H9 (cell line): Measurements from ENCODE around the gene ISCU. TPM values are rescaled to one million over a fixed set of nuclear protein-coding genes. Genes with fewer than 3 reads are reported as not detected.

Experiments used
- DNase-seq: peaks from one replicate; pipeline ENCODE4 v3.0.0-alpha.2; 2017
- H2AFZ ChIP-seq: one replicate; pipeline ENCODE4 v1.6.1; 2013; ENCODE audit warnings: mild to moderate bottlenecking, low read length, control low read depth, moderate library complexity
- H2AK5ac ChIP-seq: 2 replicates; pipeline ENCODE4 v1.6.1; 2013; ENCODE audit warnings: low read length, control low read depth, mixed read lengths; ENCODE audit not compliant: insufficient read length
- H2BK120ac ChIP-seq: one replicate; pipeline ENCODE4 v1.6.1; 2013; ENCODE audit warnings: low read depth, mild to moderate bottlenecking, low read length, control low read depth, inconsistent platforms; ENCODE audit not compliant: poor library complexity, severe bottlenecking
- H2BK12ac ChIP-seq: 2 replicates; pipeline ENCODE4 v1.6.1; 2013; ENCODE audit warnings: low read length, control low read depth, mixed read lengths, low read depth; ENCODE audit not compliant: insufficient read length
- H2BK15ac ChIP-seq: 2 replicates; pipeline ENCODE4 v1.6.1; 2013; ENCODE audit warnings: low read depth, low read length, control low read depth
- H2BK20ac ChIP-seq: one replicate; pipeline ENCODE4 v1.6.1; 2013; ENCODE audit warnings: low read depth, mild to moderate bottlenecking, low read length, control low read depth, inconsistent platforms; ENCODE audit not compliant: poor library complexity, severe bottlenecking
- H2BK5ac ChIP-seq: 2 replicates; pipeline ENCODE4 v1.6.1; 2013; ENCODE audit warnings: low read length, control low read depth, mixed read lengths; ENCODE audit not compliant: insufficient read length
- H3K14ac ChIP-seq: 2 replicates; pipeline ENCODE4 v1.6.1; 2013; ENCODE audit warnings: low read length, control low read depth; ENCODE audit not compliant: insufficient read depth
- H3K18ac ChIP-seq: 2 replicates; pipeline ENCODE4 v1.6.1; 2013; ENCODE audit warnings: low read depth, mild to moderate bottlenecking, mixed read lengths, low read length, control low read depth; ENCODE audit not compliant: insufficient read length
- H3K23ac ChIP-seq: 2 replicates; pipeline ENCODE4 v1.6.1; 2013; ENCODE audit warnings: low read length, control low read depth, mixed read lengths, low read depth; ENCODE audit not compliant: insufficient read length
- H3K23me2 ChIP-seq: 2 replicates; pipeline ENCODE4 v1.6.1; 2013; ENCODE audit warnings: low read depth, mild to moderate bottlenecking, mixed read lengths, low read length, control low read depth; ENCODE audit not compliant: insufficient read length, poor library complexity, severe bottlenecking
- H3K27ac ChIP-seq: 2 replicates; pipeline ENCODE4 v1.5.1; 2013; ENCODE audit warnings: low read length, control low read depth, mixed read lengths, low read depth; ENCODE audit not compliant: insufficient read length
- H3K27me3 ChIP-seq: 2 replicates; pipeline ENCODE4 v1.6.1; 2013; ENCODE audit warnings: low read length, control low read depth, inconsistent platforms; ENCODE audit not compliant: insufficient read depth
- H3K4ac ChIP-seq: 2 replicates; pipeline ENCODE4 v1.6.1; 2013; ENCODE audit warnings: low read depth, mild to moderate bottlenecking, control low read depth, inconsistent platforms, low read length, moderate library complexity
- H3K4me1 ChIP-seq: 2 replicates; pipeline ENCODE4 v1.6.1; 2013; ENCODE audit warnings: low read length, control low read depth, inconsistent platforms; ENCODE audit not compliant: insufficient read depth
- H3K4me2 ChIP-seq: 2 replicates; pipeline ENCODE4 v1.6.1; 2013; ENCODE audit warnings: low read length, control low read depth, mixed read lengths; ENCODE audit not compliant: insufficient read length, insufficient read depth
- H3K56ac ChIP-seq: 2 replicates; pipeline ENCODE4 v1.6.1; 2013; ENCODE audit warnings: low read depth, mild to moderate bottlenecking, mixed read lengths, low read length, control low read depth; ENCODE audit not compliant: insufficient read length
- H3K79me1 ChIP-seq: 2 replicates; pipeline ENCODE4 v1.6.1; 2013; ENCODE audit warnings: low read depth, mild to moderate bottlenecking, moderate library complexity, low read length, control low read depth, inconsistent platforms; ENCODE audit not compliant: insufficient read depth, poor library complexity, severe bottlenecking
- H3K79me2 ChIP-seq: 2 replicates; pipeline ENCODE4 v1.6.1; 2013; ENCODE audit warnings: low read length, control low read depth, inconsistent platforms; ENCODE audit not compliant: insufficient read depth
- H3K9ac ChIP-seq: 2 replicates; pipeline ENCODE4 v1.6.1; 2013; ENCODE audit warnings: low read length, control low read depth, mixed read lengths; ENCODE audit not compliant: insufficient read length; ENCODE audit errors: extremely low read depth
- H3K9me3 ChIP-seq: one replicate; pipeline ENCODE4 v1.6.1; 2013; ENCODE audit warnings: low read depth, low read length, inconsistent platforms; ENCODE audit not compliant: control insufficient read depth
- H3T11ph ChIP-seq: one replicate; pipeline ENCODE4 v1.6.1; 2013; ENCODE audit warnings: mild to moderate bottlenecking, low read length, control low read depth, inconsistent platforms
- H4K20me1 ChIP-seq: one replicate; pipeline ENCODE4 v1.6.1; 2013; ENCODE audit not compliant: control insufficient read depth, insufficient read length, insufficient read depth
- H4K5ac ChIP-seq: 2 replicates; pipeline ENCODE4 v1.6.1; 2013; ENCODE audit warnings: low read depth, mild to moderate bottlenecking, mixed read lengths, low read length, control low read depth; ENCODE audit not compliant: insufficient read length
- H4K8ac ChIP-seq: replicated peaks from 2 replicates; pipeline ENCODE4 v1.6.1; 2013; ENCODE audit warnings: low read length, control low read depth, mixed read lengths, low read depth; ENCODE audit not compliant: insufficient read length
- H4K91ac ChIP-seq: 2 replicates; pipeline ENCODE4 v1.6.1; 2013; ENCODE audit warnings: low read depth, mild to moderate bottlenecking, moderate library complexity, mixed read lengths, low read length, control low read depth; ENCODE audit not compliant: insufficient read length
- H3K27ac Mint-ChIP-seq, 3 experiments: 2 replicates in 2 of 3; 3 replicates in 1 of 3; pipeline ENCODE4 v1.8.0; 2020 to 2021; ENCODE audit warnings: mixed read lengths in 3 of 3, mild to moderate bottlenecking in 1 of 3, moderate library complexity in 1 of 3
- H3K27me3 Mint-ChIP-seq: 2 replicates; pipeline ENCODE4 v1.8.0; 2021; ENCODE audit warnings: low read depth, mild to moderate bottlenecking, moderate library complexity, mixed read lengths
- H3K36me3 Mint-ChIP-seq, 3 experiments: 2 replicates in 2 of 3; 3 replicates in 1 of 3; pipeline ENCODE4 v1.8.0; 2020 to 2021; ENCODE audit warnings: low read depth in 3 of 3, mixed read lengths in 3 of 3; ENCODE audit not compliant: insufficient read depth in 1 of 3
- H3K4me1 Mint-ChIP-seq, 2 experiments: 2 replicates each; pipeline ENCODE4 v1.8.0; 2020; ENCODE audit warnings: mixed read lengths in 2 of 2
- H3K4me3 Mint-ChIP-seq, 2 experiments: 2 replicates in 1 of 2; 3 replicates in 1 of 2; pipeline ENCODE4 v1.8.0; 2020 to 2021; ENCODE audit warnings: mild to moderate bottlenecking in 2 of 2, mixed read lengths in 2 of 2, moderate library complexity in 1 of 2
- H3K9me3 Mint-ChIP-seq, 2 experiments: 2 replicates in 1 of 2; 3 replicates in 1 of 2; pipeline ENCODE4 v1.8.0; 2020; ENCODE audit warnings: mild to moderate bottlenecking in 2 of 2, mixed read lengths in 2 of 2, moderate library complexity in 1 of 2
- WGBS: extraction: QIAGEN DNeasy Blood & Tissue Kit; methylation state at CpG from one replicate; pipeline ENCODE4 v1.1.7; 2013; ENCODE audit warnings: missing lambda C conversion rate, low lambda C conversion rate, mixed read lengths; ENCODE audit not compliant: insufficient read length; ENCODE audit errors: extremely low coverage; 5-methylcytosine and 5-hydroxymethylcytosine counted together
- total RNA-seq: library from RNA; stranded (reverse); gene quantifications from 2 replicates; pipeline ENCODE4 v1.2.1, GENCODE V29; 2021
- TF ChIP-seq, protein P1 (sequence below): fragments of 200-600 bp; sonication (generic); conservative IDR thresholded peaks from 3 replicates; pipeline ENCODE4 v1.8.0; 2021; ENCODE audit warnings: antibody characterized with exemption, mild to moderate bottlenecking

The ISCU gene
- total RNA-seq, 1 experiment from 2014 or later = 64.9 TPM

DNA sequence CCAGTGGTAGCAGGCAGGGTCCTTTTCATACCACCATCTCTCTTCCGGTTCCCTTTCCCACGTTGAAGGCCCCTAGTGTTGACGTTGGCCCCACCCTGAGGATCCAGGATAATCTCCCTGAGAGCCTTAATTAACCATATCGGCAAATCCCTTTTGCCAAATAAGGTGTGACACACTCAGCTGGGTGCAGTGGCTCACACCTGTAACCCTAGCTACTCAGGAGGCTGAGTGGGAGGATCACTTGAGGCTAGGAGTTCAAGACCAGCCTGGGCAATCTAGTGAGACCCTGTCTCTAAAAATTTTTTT is 38.3 kb downstream of the ISCU start:
- Histone ChIP-seq H3K79me2 (no peaks in the 10 kb centered on the region), H2BK15ac (no peak overlapping the region), H3K18ac (no peak overlapping the region), H3T11ph (no peak overlapping the region), H2BK20ac (no peak overlapping the region), H2AFZ (no peak overlapping the region), H3K4ac (no peak overlapping the region), H4K5ac (no peak overlapping the region), H2BK12ac (no peak overlapping the region), H2AK5ac (no peak overlapping the region), H3K23ac (no peak overlapping the region), H3K9ac (no peak overlapping the region), H3K4me2 (no peak overlapping the region), H4K20me1 (no peaks in the 10 kb centered on the region), H4K8ac (no peak overlapping the region), H3K56ac (no peak overlapping the region), H3K9me3 (no peaks in the 10 kb centered on the region), H3K14ac (no peak overlapping the region), H3K4me1 (no peaks in the 10 kb centered on the region), H3K79me1 (no peaks in the 10 kb centered on the region), H2BK120ac (no peak overlapping the region), H4K91ac (no peak overlapping the region), H3K27ac (no peak overlapping the region), H3K27me3 (no peaks in the 10 kb centered on the region), H2BK5ac (no peak overlapping the region), H3K23me2 (no peaks in the 10 kb centered on the region)
- Mint-ChIP-seq H3K4me3 (no peak overlapping the region), H3K27me3 (peaks cover 2% of the 10 kb centered on the region), H3K36me3 (no peaks in the 10 kb centered on the region), H3K27ac (peak overlapping the region in 1 of 3 experiments; percentile 71; a peak in 2 of 7 replicates), H3K4me1 (peaks cover 14 to 18% of the 10 kb centered on the region in 2 experiments), H3K9me3 (no peaks in the 10 kb centered on the region; a peak in 1 of 5 replicates)
- DNase-seq = no peak
- TF ChIP-seq, protein P1, sequence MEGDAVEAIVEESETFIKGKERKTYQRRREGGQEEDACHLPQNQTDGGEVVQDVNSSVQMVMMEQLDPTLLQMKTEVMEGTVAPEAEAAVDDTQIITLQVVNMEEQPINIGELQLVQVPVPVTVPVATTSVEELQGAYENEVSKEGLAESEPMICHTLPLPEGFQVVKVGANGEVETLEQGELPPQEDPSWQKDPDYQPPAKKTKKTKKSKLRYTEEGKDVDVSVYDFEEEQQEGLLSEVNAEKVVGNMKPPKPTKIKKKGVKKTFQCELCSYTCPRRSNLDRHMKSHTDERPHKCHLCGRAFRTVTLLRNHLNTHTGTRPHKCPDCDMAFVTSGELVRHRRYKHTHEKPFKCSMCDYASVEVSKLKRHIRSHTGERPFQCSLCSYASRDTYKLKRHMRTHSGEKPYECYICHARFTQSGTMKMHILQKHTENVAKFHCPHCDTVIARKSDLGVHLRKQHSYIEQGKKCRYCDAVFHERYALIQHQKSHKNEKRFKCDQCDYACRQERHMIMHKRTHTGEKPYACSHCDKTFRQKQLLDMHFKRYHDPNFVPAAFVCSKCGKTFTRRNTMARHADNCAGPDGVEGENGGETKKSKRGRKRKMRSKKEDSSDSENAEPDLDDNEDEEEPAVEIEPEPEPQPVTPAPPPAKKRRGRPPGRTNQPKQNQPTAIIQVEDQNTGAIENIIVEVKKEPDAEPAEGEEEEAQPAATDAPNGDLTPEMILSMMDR = no peak
- WGBS = no CpG with 5 or more reads among the region's 4 CpGs
